GM12878 (cell line): ENCODE measurements around the gene MAIP1. TPM values are rescaled to one million over a fixed set of nuclear protein-coding genes. Genes with fewer than 3 reads are reported as not detected.

Experiments
- ATAC-seq: fragments of 200-7000 bp; cut with Tn5 transposase; 3 replicates; pipeline ENCODE4 v1.9.1; 2020; ENCODE audit warnings: mild to moderate bottlenecking, moderate library complexity
- BruUV-seq: library from RNA; stranded (reverse); fragments of 400-500 nt; replicated peaks from 2 replicates; lab custom pipeline; 2021; lab: Mats Ljungman, UMichigan
- CTCF ChIA-PET: fragments of 300-600 bp; sonication (Branson Sonifier 250); formaldehyde crosslinking; extraction: SDS; loops from one replicate; lab custom pipeline; 2021; ENCODE audit warnings: inconsistent platforms; lab: Yijun Ruan, JAX
- POLR2A ChIA-PET: fragments of 350-600 bp; formaldehyde crosslinking; extraction: SDS; loops from one replicate; lab custom pipeline; 2021; ENCODE audit warnings: inconsistent platforms; lab: Charles Lee
- RAD21 ChIA-PET: fragments of 300-600 bp; sonication (Branson Sonifier 250); formaldehyde crosslinking; loops from one replicate; lab custom pipeline; 2023; ENCODE audit warnings: antibody characterized with exemption; ENCODE audit not compliant: unreplicated experiment; lab: Charles Lee
- SMC1A ChIA-PET: fragments of 300-600 bp; sonication (Branson Sonifier 250); formaldehyde crosslinking; loops from one replicate; lab custom pipeline; 2023; ENCODE audit not compliant: unreplicated experiment, uncharacterized antibody; lab: Charles Lee
- DNase-seq: peaks from one replicate; pipeline ENCODE4 v3.0.0-alpha.2; 2011; ENCODE audit warnings: low read depth, low spot score
- FAIRE-seq: peaks from 3 replicates; lab custom pipeline; 2011; peaks lifted over from hg19 to GRCh38; lab: Jason Lieb, UNC
- H2AFZ ChIP-seq: 2 replicates; pipeline ENCODE4 v1.6.0; 2011; ENCODE audit warnings: low read depth, low read length, control low read depth; ENCODE audit not compliant: control insufficient read depth
- H3K27ac ChIP-seq: 2 replicates; pipeline ENCODE4 v1.5.1; 2011; ENCODE audit warnings: control low read depth; ENCODE audit not compliant: control insufficient read depth, insufficient read depth
- H3K27me3 ChIP-seq, 2 experiments: replicated peaks in 1 of 2; 2 replicates each; pipeline versions ENCODE4 v1.6.0 to v1.6.1; 2011; ENCODE audit warnings: low read length in 1 of 2; ENCODE audit not compliant: control insufficient read depth in 2 of 2, insufficient read depth in 2 of 2
- H3K36me3 ChIP-seq, 2 experiments: 2 replicates each; pipeline ENCODE4 v1.5.1; 2011; ENCODE audit warnings: low read length in 1 of 2; ENCODE audit not compliant: control insufficient read depth in 2 of 2, insufficient read depth in 2 of 2
- H3K4me1 ChIP-seq: 2 replicates; pipeline ENCODE4 v1.6.1; 2011; ENCODE audit warnings: mild to moderate bottlenecking, low read length, moderate library complexity, mixed read lengths; ENCODE audit not compliant: control insufficient read depth, insufficient read depth
- H3K4me2 ChIP-seq: 2 replicates; pipeline ENCODE4 v1.6.0; 2011; ENCODE audit warnings: control low read depth; ENCODE audit not compliant: control insufficient read depth, insufficient read depth
- H3K4me3 ChIP-seq: fragments of 200-600 bp; sonication (generic); 2 replicates; pipeline ENCODE4 v1.5.1; 2016
- H3K79me2 ChIP-seq: 2 replicates; pipeline ENCODE4 v1.6.0; 2011; ENCODE audit warnings: low read length; ENCODE audit not compliant: control insufficient read depth, insufficient read depth
- H3K9ac ChIP-seq: 2 replicates; pipeline ENCODE4 v1.8.0; 2011; ENCODE audit warnings: low read length, control low read depth, mixed read lengths; ENCODE audit not compliant: control insufficient read depth, insufficient read depth
- H3K9me3 ChIP-seq: replicated peaks from 3 replicates; pipeline ENCODE4 v1.5.1; 2011; ENCODE audit warnings: mild to moderate bottlenecking, low read length; ENCODE audit not compliant: control insufficient read depth, insufficient read depth
- H4K20me1 ChIP-seq: 2 replicates; pipeline ENCODE4 v1.6.0; 2011; ENCODE audit not compliant: control insufficient read depth, insufficient read depth
- CBX3 ChIP-seq: fragments of 200-600 bp; sonication (generic); IDR thresholded peaks from 2 replicates; pipeline ENCODE4 v1.6.1; 2016; ENCODE audit warnings: low read depth, borderline replicate concordance
- EED ChIP-seq: sonication (generic); IDR thresholded peaks from 2 replicates; pipeline ENCODE4 v1.6.1; 2016; ENCODE audit warnings: antibody characterized with exemption, low read depth
- NR2F1 ChIP-seq: fragments of 450-650 bp; conservative IDR thresholded peaks from 2 replicates; pipeline ENCODE4 v1.6.1; 2017; ENCODE audit warnings: mild to moderate bottlenecking
- NRF1 ChIP-seq: conservative IDR thresholded peaks from 2 replicates; pipeline ENCODE4 v1.6.1; 2011; ENCODE audit warnings: mild to moderate bottlenecking, low read depth, low read length, improper control_type of control experiment
- RELB ChIP-seq: fragments of 450-650 bp; IDR thresholded peaks from 2 replicates; pipeline ENCODE4 v1.6.1; 2017; ENCODE audit warnings: low read depth, mild to moderate bottlenecking, moderate library complexity
- SMC3 ChIP-seq: IDR thresholded peaks from 2 replicates; pipeline ENCODE4 v1.6.1; 2011; ENCODE audit warnings: low read length, improper control_type of control experiment, borderline replicate concordance
- YY1 ChIP-seq: IDR thresholded peaks from 2 replicates; pipeline ENCODE4 v1.6.1; 2011; ENCODE audit warnings: low read depth, mild to moderate bottlenecking, low read length
- ZNF687 ChIP-seq: fragments of 450-650 bp; IDR thresholded peaks from 2 replicates; pipeline ENCODE4 v1.6.1; 2017; ENCODE audit warnings: mild to moderate bottlenecking, moderate library complexity
- ZSCAN29 ChIP-seq: fragments of 450-650 bp; IDR thresholded peaks from 2 replicates; pipeline ENCODE4 v1.6.1; 2017; ENCODE audit warnings: mild to moderate bottlenecking, moderate library complexity
- WGBS: methylation state at CpG from one replicate; pipeline ENCODE4 v1.1.6; 2016; ENCODE audit warnings: low lambda C conversion rate; ENCODE audit not compliant: insufficient replicate concordance, insufficient coverage; ENCODE audit errors: missing lambda C conversion rate; 5-methylcytosine and 5-hydroxymethylcytosine counted together
- in situ Hi-C: fragments of 300-500 bp; cut with MboI; formaldehyde crosslinking; loops from 9 replicates; pipeline ENCODE4 v1.14.3; 2018; ENCODE audit warnings: mixed read lengths
- intact Hi-C: fragments of 100-400 bp; cut with micrococcal nuclease; formaldehyde crosslinking; loops from one replicate; pipeline ENCODE4 v1.14.2; 2022; ENCODE audit not compliant: unreplicated experiment
- polyA plus RNA-seq, 11 experiments: library from polyadenylated mRNA; depleted of rRNA in 4 of 11; unstranded in 6 of 11; stranded (reverse) in 5 of 11; fragments of >200 nt; fragmentation: Nextera tagmentation in 4 of 11; fragmentation: Illumina TruSeq in 1 of 11; extraction: Ambion mirVana in 4 of 11; extraction: Trizol in 1 of 11; gene quantifications; 1 replicate in 1 of 11; 2 replicates in 10 of 11; pipeline versions ENCODE4 v1.2.1 to v1.2.3, GENCODE V29; 2011 to 2016; ENCODE audit warnings: inconsistent platforms in 2 of 11, missing spikeins in 2 of 11, low read depth in 1 of 11
- total RNA-seq, 4 experiments: library from RNA; depleted of rRNA in 3 of 4; stranded (reverse); fragments of >200 nt in 3 of 4; fragmentation: Illumina TruSeq in 1 of 4; extraction: Trizol in 1 of 4; gene quantifications; 2 replicates each; pipeline versions ENCODE4 v1.2.1 to v1.2.3, GENCODE V29; 2013 to 2021

The MAIP1 gene
- total and polyA plus RNA-seq, 10 of the 15 experiments (the other 5 are each of a cell fraction or from before 2014, with no cell fraction given): 5.4 to 41.4 (median 25.4) TPM

GRCh38 chr2:199994371-199994770 is 39.0 kb downstream of the MAIP1 start:
- no TSS peak for BruUV-seq
- Histone ChIP-seq H3K36me3 (no peaks in the 10 kb centered on the region), H3K27me3 (no peaks in the 10 kb centered on the region; a peak in 1 of 4 replicates), H2AFZ (no peak overlapping the region), H3K9ac (no peak overlapping the region), H3K4me2 (no peak overlapping the region), H3K79me2 (no peaks in the 10 kb centered on the region), H3K9me3 (no peaks in the 10 kb centered on the region), H3K4me3 (no peak overlapping the region), H3K27ac (no peak overlapping the region), H3K4me1 (no peaks in the 10 kb centered on the region), H4K20me1 (no peaks in the 10 kb centered on the region)
- intact Hi-C loops: no loop called here
- TF ChIP-seq NR2F1 (no peak), CBX3 (no peak), YY1 (no peak), ZSCAN29 (no peak), RELB (no peak), ZNF687 (no peak), NRF1 (no peak), SMC3 (no peak), EED (no peak)
- FAIRE-seq (no peak), DNase-seq (no peak), ATAC-seq (no peak)
- ChIA-PET POLR2A (no interaction called here), RAD21 (no interaction called here), SMC1A (no interaction called here), CTCF (no interaction called here)
- 66% methylated on average over 3 of the region's 3 CpGs for WGBS
- in situ Hi-C loops: no loop called here
